GM12878 (cell line): ENCODE data around the gene CTH.

Source experiments
- CBX5 ChIP-seq: sonication (generic); IDR thresholded peaks from 2 replicates; pipeline ENCODE4 v1.6.1; 2016; ENCODE audit warnings: low read depth, moderate library complexity, mild to moderate bottlenecking, inconsistent platforms
- CTCF ChIP-seq, 3 experiments: IDR thresholded peaks in 2 of 3; conservative IDR thresholded peaks in 1 of 3; 2 replicates each; pipeline ENCODE4 v1.5.1; 2011; ENCODE audit warnings: low read depth in 3 of 3, low read length in 3 of 3, mild to moderate bottlenecking in 3 of 3, control low read depth in 2 of 3, moderate library complexity in 2 of 3, inconsistent platforms in 1 of 3, mixed read lengths in 1 of 3; ENCODE audit not compliant: control insufficient read depth in 2 of 3, insufficient read depth in 1 of 3; ENCODE audit errors: extremely low read depth in 1 of 3
- E2F4 ChIP-seq: IDR thresholded peaks from 2 replicates; pipeline ENCODE4 v1.6.1; 2012; ENCODE audit warnings: low read depth, low read length, improper control_type of control experiment
- LARP7 ChIP-seq: fragments of 450-650 bp; IDR thresholded peaks from 2 replicates; pipeline ENCODE4 v1.6.1; 2017; ENCODE audit warnings: mild to moderate bottlenecking
- NFIC ChIP-seq: IDR thresholded peaks from 2 replicates; pipeline ENCODE4 v1.6.1; 2012; ENCODE audit warnings: low read depth, mild to moderate bottlenecking, inconsistent platforms, low read length, moderate library complexity
- POLR2A ChIP-seq: IDR thresholded peaks from 2 replicates; pipeline ENCODE4 v1.6.1; 2011; ENCODE audit warnings: low read depth, mild to moderate bottlenecking, low read length
- RCOR1 ChIP-seq: conservative IDR thresholded peaks from 2 replicates; pipeline ENCODE4 v1.6.1; 2012; ENCODE audit warnings: low read depth, low read length, improper control_type of control experiment
- TAF1 ChIP-seq: IDR thresholded peaks from 2 replicates; pipeline ENCODE4 v1.6.1; 2011; ENCODE audit warnings: mild to moderate bottlenecking, low read depth, low read length, borderline replicate concordance
- TF ChIP-seq, protein P1 (sequence below): IDR thresholded peaks from 2 replicates; pipeline ENCODE4 v1.6.1; 2012; ENCODE audit warnings: low read depth, low read length, improper control_type of control experiment
- TF ChIP-seq, protein P2 (sequence below): fragments of 450-650 bp; IDR thresholded peaks from 2 replicates; pipeline ENCODE4 v1.6.1; 2017; ENCODE audit warnings: low read depth, mild to moderate bottlenecking, moderate library complexity
- TF ChIP-seq, protein P3 (sequence below): IDR thresholded peaks from 2 replicates; pipeline ENCODE4 v1.6.1; 2011; ENCODE audit warnings: low read depth, low read length, improper control_type of control experiment, borderline replicate concordance

- TF ChIP-seq TAF1 = peak; percentile 71; the same call in 1 of the 2 replicates
- no peak for TF ChIP-seq E2F4
- TF ChIP-seq NFIC = no peak
- TF ChIP-seq, protein P1, sequence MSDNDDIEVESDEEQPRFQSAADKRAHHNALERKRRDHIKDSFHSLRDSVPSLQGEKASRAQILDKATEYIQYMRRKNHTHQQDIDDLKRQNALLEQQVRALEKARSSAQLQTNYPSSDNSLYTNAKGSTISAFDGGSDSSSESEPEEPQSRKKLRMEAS = no peak
- no peak for TF ChIP-seq CBX5
- TF ChIP-seq, protein P2, sequence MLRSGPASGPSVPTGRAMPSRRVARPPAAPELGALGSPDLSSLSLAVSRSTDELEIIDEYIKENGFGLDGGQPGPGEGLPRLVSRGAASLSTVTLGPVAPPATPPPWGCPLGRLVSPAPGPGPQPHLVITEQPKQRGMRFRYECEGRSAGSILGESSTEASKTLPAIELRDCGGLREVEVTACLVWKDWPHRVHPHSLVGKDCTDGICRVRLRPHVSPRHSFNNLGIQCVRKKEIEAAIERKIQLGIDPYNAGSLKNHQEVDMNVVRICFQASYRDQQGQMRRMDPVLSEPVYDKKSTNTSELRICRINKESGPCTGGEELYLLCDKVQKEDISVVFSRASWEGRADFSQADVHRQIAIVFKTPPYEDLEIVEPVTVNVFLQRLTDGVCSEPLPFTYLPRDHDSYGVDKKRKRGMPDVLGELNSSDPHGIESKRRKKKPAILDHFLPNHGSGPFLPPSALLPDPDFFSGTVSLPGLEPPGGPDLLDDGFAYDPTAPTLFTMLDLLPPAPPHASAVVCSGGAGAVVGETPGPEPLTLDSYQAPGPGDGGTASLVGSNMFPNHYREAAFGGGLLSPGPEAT = peak; percentile 84
- TF ChIP-seq CTCF (IDR thresholded peaks at IDR 0.05 in 2 of 3, conservative IDR thresholded peaks at IDR 0.05 in 1 of 3; ENCODE audit: control insufficient read depth in 2 of 3, extremely low read depth in 1 of 3, insufficient read depth in 1 of 3, low read depth in 3 of 3, low read length in 3 of 3) = no peak
- TF ChIP-seq, protein P3, sequence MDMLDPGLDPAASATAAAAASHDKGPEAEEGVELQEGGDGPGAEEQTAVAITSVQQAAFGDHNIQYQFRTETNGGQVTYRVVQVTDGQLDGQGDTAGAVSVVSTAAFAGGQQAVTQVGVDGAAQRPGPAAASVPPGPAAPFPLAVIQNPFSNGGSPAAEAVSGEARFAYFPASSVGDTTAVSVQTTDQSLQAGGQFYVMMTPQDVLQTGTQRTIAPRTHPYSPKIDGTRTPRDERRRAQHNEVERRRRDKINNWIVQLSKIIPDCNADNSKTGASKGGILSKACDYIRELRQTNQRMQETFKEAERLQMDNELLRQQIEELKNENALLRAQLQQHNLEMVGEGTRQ = no peak
- TF ChIP-seq LARP7 = peak; percentile 50; the same call in 1 of the 2 replicates
- peak; percentile 97 for TF ChIP-seq POLR2A
- no peak for TF ChIP-seq RCOR1
Measured at GRCh38 chr1:70410604-70411359, at the start of gene CTH.
